HepG2 (cell line): ENCODE results near the gene RNF148. TPM values are rescaled to one million over a fixed set of nuclear protein-coding genes. Genes with fewer than 3 reads are reported as not detected.

Experiments used
- AHDC1 ChIP-seq: sonication (generic); formaldehyde crosslinking; IDR thresholded peaks from 2 replicates; pipeline ENCODE4 v1.5.1; 2020; ENCODE audit warnings: mild to moderate bottlenecking, missing genetic modification reagents, borderline replicate concordance
- ARID2 ChIP-seq: sonication (generic); formaldehyde crosslinking; IDR thresholded peaks from 2 replicates; pipeline ENCODE4 v1.8.1; 2022; ENCODE audit warnings: mild to moderate bottlenecking, missing genetic modification reagents, borderline replicate concordance
- CTCF ChIP-seq: sonication (generic); formaldehyde crosslinking; IDR thresholded peaks from 2 replicates; pipeline ENCODE4 v1.5.0; 2020; ENCODE audit warnings: mild to moderate bottlenecking, missing genetic modification reagents, moderate library complexity
- ETV5 ChIP-seq: IDR thresholded peaks from 2 replicates; pipeline ENCODE4 v1.6.1; 2018; ENCODE audit warnings: missing biosample characterization, missing genetic modification reagents, inconsistent platforms, borderline replicate concordance
- HHEX ChIP-seq: IDR thresholded peaks from 2 replicates; pipeline ENCODE4 v1.6.1; 2016; ENCODE audit warnings: control low read depth
- MED1 ChIP-seq: sonication (generic); formaldehyde crosslinking; IDR thresholded peaks from 2 replicates; pipeline ENCODE4 v1.4.0; 2020; ENCODE audit warnings: missing genetic modification reagents
- RARA ChIP-seq: IDR thresholded peaks from 2 replicates; pipeline ENCODE4 v1.6.1; 2016; ENCODE audit warnings: missing genetic modification reagents, missing compliant biosample characterization
- RXRB ChIP-seq: IDR thresholded peaks from 2 replicates; pipeline ENCODE4 v1.6.1; 2016; ENCODE audit warnings: borderline replicate concordance, missing genetic modification reagents, missing compliant biosample characterization
- SMAD9 ChIP-seq: sonication (generic); formaldehyde crosslinking; IDR thresholded peaks from 2 replicates; pipeline ENCODE4 v1.5.1; 2020; ENCODE audit warnings: mild to moderate bottlenecking, missing genetic modification reagents
- TBX2 ChIP-seq: sonication (generic); formaldehyde crosslinking; IDR thresholded peaks from 2 replicates; pipeline ENCODE4 v1.5.0; 2020; ENCODE audit warnings: missing genetic modification reagents, mild to moderate bottlenecking, borderline replicate concordance
- TEAD3 ChIP-seq: optimal IDR thresholded peaks from 2 replicates; pipeline ENCODE3; 2016; ENCODE audit warnings: borderline replicate concordance
- TFDP1 ChIP-seq: IDR thresholded peaks from 2 replicates; pipeline ENCODE4 v1.6.1; 2016; ENCODE audit warnings: missing compliant biosample characterization, missing genetic modification reagents, borderline replicate concordance
- ZNF564 ChIP-seq: sonication (generic); formaldehyde crosslinking; IDR thresholded peaks from 2 replicates; pipeline ENCODE4 v1.8.1; 2023; ENCODE audit warnings: mild to moderate bottlenecking, missing genetic modification reagents
- ZNF644 ChIP-seq: IDR thresholded peaks from 2 replicates; pipeline ENCODE4 v1.6.1; 2016; ENCODE audit warnings: low read depth
- ZNF691 ChIP-seq: sonication (generic); formaldehyde crosslinking; IDR thresholded peaks from 2 replicates; pipeline ENCODE4 v1.4.0; 2020; ENCODE audit warnings: missing genetic modification reagents, low read depth, mild to moderate bottlenecking, borderline replicate concordance
- ZNF710 ChIP-seq: sonication (generic); formaldehyde crosslinking; IDR thresholded peaks from 2 replicates; pipeline ENCODE4 v1.5.0; 2020; ENCODE audit warnings: mild to moderate bottlenecking, missing genetic modification reagents, borderline replicate concordance
- ZNF784 ChIP-seq: sonication (generic); formaldehyde crosslinking; IDR thresholded peaks from 2 replicates; pipeline ENCODE4 v1.5.1; 2020; ENCODE audit warnings: missing genetic modification reagents, mild to moderate bottlenecking, borderline replicate concordance
- polyA plus RNA-seq, 8 experiments: library from polyadenylated mRNA; depleted of rRNA in 3 of 8; stranded (reverse) in 7 of 8; unstranded in 1 of 8; fragments of >200 nt; fragmentation: Illumina TruSeq in 4 of 8; extraction: Trizol in 4 of 8; gene quantifications; 2 replicates each; pipeline versions ENCODE4 v1.2.1 to v1.2.3, GENCODE V29; 2011 to 2016; ENCODE audit warnings: low read depth in 4 of 8, missing spikeins in 1 of 8, mixed read lengths in 1 of 8; ENCODE audit not compliant: insufficient read depth in 1 of 8
- total RNA-seq, 5 experiments: library from RNA; depleted of rRNA; stranded (reverse); fragments of >200 nt; fragmentation: Illumina TruSeq; extraction: Trizol; gene quantifications; 2 replicates each; pipeline ENCODE4 v1.2.3, GENCODE V29; 2016; ENCODE audit warnings: low read depth in 1 of 5

The RNF148 gene
- total and polyA plus RNA-seq, 2 of the 13 experiments (the other 11 are each of a cell fraction or from before 2014, with no cell fraction given), result 0.16 to 1.6 TPM

- TF ChIP-seq ZNF784 (CRISPR knock-in tag) (no peak), MED1 (peak; percentile 57; the same call in 1 of the 2 replicates), HHEX (0 out of 2 replicates have a peak, but pooled peaks have one; percentile 22), AHDC1 (CRISPR knock-in tag) (peak; percentile 58; the same call in 1 of the 2 replicates), TFDP1 (CRISPR knock-in tag) (no peak), ZNF691 (CRISPR knock-in tag) (peak; percentile 49; the same call in 1 of the 2 replicates), TEAD3 (CRISPR knock-in tag) (peak; percentile 91), RXRB (CRISPR knock-in tag) (0 out of 2 replicates have a peak, but pooled peaks have one; percentile 24), ZNF644 (CRISPR knock-in tag) (peak; percentile 77), ZNF564 (CRISPR knock-in tag) (no peak), RARA (CRISPR knock-in tag) (peak; percentile 67), SMAD9 (no peak), ARID2 (CRISPR knock-in tag) (no peak), TBX2 (CRISPR knock-in tag) (peak; percentile 49; the same call in 1 of the 2 replicates), ZNF710 (CRISPR knock-in tag) (peak; percentile 76; the same call in 1 of the 2 replicates), CTCF (CRISPR knock-in tag) (peak; percentile 44), ETV5 (CRISPR knock-in tag) (no peak)
These were observed 6.9 kb downstream of the RNF148 start (continued) for GRCh38 chr7:122695816-122696215.
